Peyer's patch (tissue), 4 donors: Measurements from ENCODE around the gene PLCXD1. TPM values are rescaled to one million over a fixed set of nuclear protein-coding genes. Genes with fewer than 3 reads are reported as not detected.
"Not testable (repeated sequence)": the region's sequence is repeated elsewhere in the genome, so short reads cannot be mapped to it uniquely, and the experiment has no call there.

Experiments used
- DNase-seq, 3 donors: peaks; one replicate each; pipeline ENCODE4 v3.0.0-alpha.2; 2017 to 2019
- H3K27ac ChIP-seq, 4 donors: fragments of 200-600 bp; sonication (generic); one replicate each; pipeline ENCODE4 v1.5.1; 2016 to 2019
- H3K27me3 ChIP-seq, 2 donors: fragments of 200-600 bp; sonication (generic); one replicate each; pipeline ENCODE4 v1.5.1; 2019
- H3K36me3 ChIP-seq, 3 donors: fragments of 200-600 bp; sonication (generic); one replicate each; pipeline ENCODE4 v1.5.1; 2016 to 2019
- H3K4me1 ChIP-seq, 4 donors: fragments of 200-600 bp; sonication (generic); one replicate each; pipeline ENCODE4 v1.5.1; 2016 to 2019
- H3K4me3 ChIP-seq, 4 donors: fragments of 200-600 bp; sonication (generic); 1 replicate in 3 of 4; 2 replicates in 1 of 4; pipeline ENCODE4 v1.5.1; 2016 to 2019; ENCODE audit warnings: mild to moderate bottlenecking in 1 of 4
- H3K9me3 ChIP-seq, 4 donors: fragments of 200-600 bp; sonication (generic); one replicate each; pipeline ENCODE4 v1.5.1; 2016 to 2019; ENCODE audit warnings: mild to moderate bottlenecking in 1 of 4
- POLR2A ChIP-seq, 2 donors: fragments of 450-650 bp; IDR thresholded peaks; one replicate each; pipeline ENCODE4 v1.5.1; 2017; ENCODE audit warnings: antibody characterized with exemption in 2 of 2, mild to moderate bottlenecking in 2 of 2, moderate library complexity in 2 of 2
- total RNA-seq, 4 donors: library from RNA; depleted of rRNA; stranded (reverse); fragments of >200 nt; gene quantifications; one replicate each; pipeline ENCODE4 v1.1.0, GENCODE V29; 2016
- TF ChIP-seq, protein P1 (sequence below), 6 experiments: fragments of 450-650 bp in 4 of 6; fragments of 200-600 bp in 2 of 6; sonication (generic) in 1 of 6; IDR thresholded peaks; one replicate each; pipeline ENCODE4 v1.5.1; 2017 to 2019; ENCODE audit warnings: antibody characterized with exemption in 6 of 6, mild to moderate bottlenecking in 3 of 6, moderate library complexity in 1 of 6

PLCXD1 gene
- total RNA-seq, 4 donors from 2014 or later = 12.7 to 73.4 (median 18.9) TPM

DNA sequence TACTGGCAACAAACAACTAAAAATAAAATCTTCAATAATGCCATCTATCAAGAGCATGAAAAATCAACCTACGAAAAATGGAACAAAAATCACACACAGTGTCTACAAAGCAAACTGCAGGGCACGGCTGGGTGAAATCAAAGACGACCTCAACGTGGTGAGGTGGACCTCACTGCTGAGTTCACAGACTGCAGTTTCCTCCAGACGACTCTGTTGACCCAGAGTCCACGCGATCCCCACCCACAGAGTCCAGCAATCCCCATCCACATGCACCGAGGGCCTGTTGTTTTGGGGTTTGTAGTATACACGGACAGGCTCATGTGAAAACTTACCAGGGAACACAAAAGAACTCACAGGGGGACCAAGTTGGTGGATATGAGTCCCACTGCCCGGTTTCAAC, 68.5 kb downstream of the PLCXD1 start:
- TF ChIP-seq, protein P1, sequence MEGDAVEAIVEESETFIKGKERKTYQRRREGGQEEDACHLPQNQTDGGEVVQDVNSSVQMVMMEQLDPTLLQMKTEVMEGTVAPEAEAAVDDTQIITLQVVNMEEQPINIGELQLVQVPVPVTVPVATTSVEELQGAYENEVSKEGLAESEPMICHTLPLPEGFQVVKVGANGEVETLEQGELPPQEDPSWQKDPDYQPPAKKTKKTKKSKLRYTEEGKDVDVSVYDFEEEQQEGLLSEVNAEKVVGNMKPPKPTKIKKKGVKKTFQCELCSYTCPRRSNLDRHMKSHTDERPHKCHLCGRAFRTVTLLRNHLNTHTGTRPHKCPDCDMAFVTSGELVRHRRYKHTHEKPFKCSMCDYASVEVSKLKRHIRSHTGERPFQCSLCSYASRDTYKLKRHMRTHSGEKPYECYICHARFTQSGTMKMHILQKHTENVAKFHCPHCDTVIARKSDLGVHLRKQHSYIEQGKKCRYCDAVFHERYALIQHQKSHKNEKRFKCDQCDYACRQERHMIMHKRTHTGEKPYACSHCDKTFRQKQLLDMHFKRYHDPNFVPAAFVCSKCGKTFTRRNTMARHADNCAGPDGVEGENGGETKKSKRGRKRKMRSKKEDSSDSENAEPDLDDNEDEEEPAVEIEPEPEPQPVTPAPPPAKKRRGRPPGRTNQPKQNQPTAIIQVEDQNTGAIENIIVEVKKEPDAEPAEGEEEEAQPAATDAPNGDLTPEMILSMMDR (IDR thresholded peaks at IDR 0.05) = no peak
- no peak for TF ChIP-seq POLR2A (IDR thresholded peaks at IDR 0.05)
- no peak for DNase-seq
- Histone ChIP-seq H3K36me3 (peaks cover 0 to 16% (median 0%) of the 10 kb centered on the region in 3 donors), H3K9me3 (no peaks in the 10 kb centered on the region), H3K27me3 (no peaks in the 10 kb centered on the region), H3K4me3 (no peak overlapping the region), H3K4me1 (no peaks in the 10 kb centered on the region), H3K27ac (no peak overlapping the region)

GRCh38 chrX:350148-350533, 69.0 kb downstream of the PLCXD1 start:
- no peaks in the 10 kb centered on the region for H3K27me3 ChIP-seq
- H3K27ac ChIP-seq = no peak overlapping the region
- H3K36me3 ChIP-seq = peaks cover 0 to 12% (median 0%) of the 10 kb centered on the region in 3 donors
- no peak overlapping the region for H3K4me3 ChIP-seq
- H3K4me1 ChIP-seq = no peaks in the 10 kb centered on the region
- TF ChIP-seq POLR2A (IDR thresholded peaks at IDR 0.05) = no peak
- TF ChIP-seq, protein P1 (IDR thresholded peaks at IDR 0.05) = no peak
- DNase-seq = no peak
- no peaks in the 10 kb centered on the region for H3K9me3 ChIP-seq

DNA sequence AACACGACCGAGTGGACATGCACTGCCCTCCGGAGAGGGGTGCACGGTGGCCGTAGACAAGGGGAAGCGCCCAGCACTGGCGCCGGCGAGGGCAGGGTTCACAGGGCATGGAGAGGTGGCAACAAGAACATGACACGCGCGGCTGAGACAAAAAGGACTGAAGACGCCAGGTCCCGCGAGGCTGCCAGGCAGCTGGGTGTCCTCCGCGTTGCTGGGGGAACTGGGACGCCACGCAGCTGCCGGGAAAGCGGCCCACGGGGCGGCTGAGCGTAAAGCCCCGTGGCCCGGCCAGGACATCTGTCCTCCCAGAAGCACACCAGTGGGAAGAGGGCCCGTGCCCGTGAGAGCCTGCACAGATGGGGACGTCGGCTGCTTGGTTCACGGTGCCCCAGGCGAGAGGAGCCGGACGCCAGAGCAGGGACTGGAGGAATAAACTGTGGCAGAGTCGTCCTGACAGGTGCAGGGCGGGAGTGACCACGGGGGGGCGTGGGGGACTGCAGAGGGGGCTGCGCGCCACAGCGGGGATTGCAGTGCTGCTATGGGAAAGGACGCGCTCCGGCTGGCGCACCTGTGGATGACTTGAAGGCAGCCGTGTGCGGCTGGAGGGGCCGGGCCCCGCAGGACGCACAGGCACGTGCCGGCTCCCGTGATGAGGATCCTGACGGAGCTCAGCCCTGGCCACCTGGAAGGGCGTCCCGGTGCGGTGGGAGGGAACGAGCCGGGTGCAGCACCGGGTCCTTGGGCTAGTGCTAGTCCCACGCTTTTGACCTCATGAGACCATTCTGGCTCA, 69.5 kb downstream of the PLCXD1 start:
- H3K27ac ChIP-seq = no peak overlapping the region
- no peak for DNase-seq
- H3K36me3 ChIP-seq = peaks cover 0 to 9% (median 0%) of the 10 kb centered on the region in 3 donors
- no peak overlapping the region for H3K4me3 ChIP-seq
- H3K9me3 ChIP-seq = no peaks in the 10 kb centered on the region
- H3K27me3 ChIP-seq = no peaks in the 10 kb centered on the region
- no peaks in the 10 kb centered on the region for H3K4me1 ChIP-seq
- TF ChIP-seq POLR2A (IDR thresholded peaks at IDR 0.05) = no peak
- TF ChIP-seq, protein P1 (IDR thresholded peaks at IDR 0.05) = no peak

- H3K9me3 ChIP-seq = not testable (repeated sequence)
Measured at GRCh38 chrX:351324-351641, 70.1 kb downstream of the PLCXD1 start.

DNA sequence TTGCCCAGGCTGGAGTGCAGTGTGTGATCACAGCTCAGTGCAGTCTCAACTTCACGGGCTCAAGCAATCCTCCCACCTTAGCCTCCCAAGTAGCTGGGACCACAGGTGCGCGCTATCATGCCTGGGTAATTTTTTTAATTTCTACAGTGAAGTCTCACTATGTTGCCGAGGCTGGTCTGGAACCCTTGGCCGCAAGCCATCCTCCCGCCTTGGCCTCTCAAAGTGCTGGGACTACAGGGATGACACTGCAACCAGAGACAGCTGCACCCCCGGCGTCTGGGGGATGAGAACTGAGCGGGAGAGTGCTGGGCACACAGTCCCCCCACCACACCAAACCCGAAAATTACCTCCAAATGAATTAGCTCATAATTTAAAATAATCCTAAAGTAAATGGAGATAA, 70.6 kb downstream of the PLCXD1 start:
- Histone ChIP-seq H3K4me3 (no peak overlapping the region), H3K4me1 (no peaks in the 10 kb centered on the region), H3K9me3 (no peaks in the 10 kb centered on the region), H3K27ac (no peak overlapping the region), H3K36me3 (peaks cover 0 to 1% (median 0%) of the 10 kb centered on the region in 3 donors), H3K27me3 (no peaks in the 10 kb centered on the region)
- no peak for TF ChIP-seq POLR2A (IDR thresholded peaks at IDR 0.05)
- TF ChIP-seq, protein P1 (IDR thresholded peaks at IDR 0.05) = no peak
- DNase-seq = no peak

More at GRCh38 chrX:351324-351641, 70.1 kb downstream of the PLCXD1 start:
- not testable (repeated sequence) for H3K27ac ChIP-seq, H3K27me3 ChIP-seq, DNase-seq, H3K4me1 ChIP-seq, H3K36me3 ChIP-seq, H3K4me3 ChIP-seq

DNA sequence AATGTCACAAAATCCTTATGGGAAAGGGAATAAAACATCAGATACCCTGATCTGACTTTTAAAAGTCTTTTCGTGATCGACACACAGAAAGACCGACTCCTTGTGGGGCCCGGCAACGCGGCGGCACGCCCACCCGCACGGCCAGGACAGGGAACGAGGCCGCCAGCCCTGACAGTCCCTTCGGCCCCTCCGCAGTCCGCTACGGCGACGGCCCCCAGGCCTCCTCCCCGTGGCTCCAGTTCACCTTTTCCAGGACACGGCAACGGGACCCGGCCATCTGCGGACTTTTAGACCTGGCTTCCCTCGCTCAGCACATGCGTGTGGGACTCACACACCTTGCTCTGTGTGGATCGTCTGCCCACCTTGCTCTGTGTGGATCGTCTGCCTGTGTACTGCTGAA, 71.0 kb downstream of the PLCXD1 start:
- TF ChIP-seq POLR2A (IDR thresholded peaks at IDR 0.05) = no peak
- TF ChIP-seq, protein P1 (IDR thresholded peaks at IDR 0.05) = no peak
- H3K9me3 ChIP-seq = no peaks in the 10 kb centered on the region
- H3K27ac ChIP-seq = no peak overlapping the region
- no peak for DNase-seq
- no peaks in the 10 kb centered on the region for H3K4me1 ChIP-seq
- no peaks in the 10 kb centered on the region for H3K27me3 ChIP-seq
- H3K4me3 ChIP-seq = no peak overlapping the region
- H3K36me3 ChIP-seq = no peaks in the 10 kb centered on the region
